ENCODE results near the gene FAF2.

DNA sequence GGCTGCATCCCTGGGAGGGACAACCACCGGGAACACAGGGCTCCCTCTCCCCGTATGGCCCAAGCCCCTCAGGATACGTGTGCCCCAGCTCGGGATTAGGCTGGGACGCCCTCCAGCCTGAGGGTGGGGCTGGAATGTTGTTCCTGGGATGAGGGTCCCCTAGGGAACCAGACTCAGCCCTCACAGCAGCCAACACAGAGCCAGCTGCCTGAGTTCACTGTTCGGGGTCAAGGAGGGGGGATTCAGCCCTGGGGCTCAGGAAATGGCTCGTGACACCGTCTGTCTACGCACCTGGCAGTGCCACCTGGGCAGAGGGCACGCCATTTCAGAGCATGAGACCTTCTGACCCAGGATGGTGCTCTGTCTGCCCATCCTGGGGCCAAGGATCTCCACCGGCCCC lies 80.1 kb downstream of the FAF2 start:
- TF ChIP-seq GATA2 (IDR thresholded peaks at IDR 0.05; ENCODE audit: low read depth, low read length) (no peak), GATA3 (IDR thresholded peaks at IDR 0.05; ENCODE audit: low read depth, low read length) (no peak)
